Activated naive CD4-positive, alpha-beta T cell treated with anti-CD3 and anti-CD28 coated beads for 36 hours (primary cell): ENCODE data around the gene AMZ2. TPM values are rescaled to one million over a fixed set of nuclear protein-coding genes. Genes with fewer than 3 reads are reported as not detected.
A peak's percentile ranks its signal among the peaks of the same experiment; 100 is the strongest.

Source experiments
- CTCF ChIA-PET: fragments of 350-600 bp; sonication (Branson Sonifier 250); formaldehyde crosslinking; loops from one replicate; lab custom pipeline; 2021; ENCODE audit warnings: antibody characterized with exemption; lab: Charles Lee
- DNase-seq: peaks from one replicate; pipeline ENCODE4 v3.0.0-alpha.2; 2020
- H3K27ac Mint-ChIP-seq: one replicate; pipeline ENCODE4 v1.8.0; 2021; ENCODE audit warnings: mild to moderate bottlenecking, mixed read lengths
- H3K27me3 Mint-ChIP-seq: one replicate; pipeline ENCODE4 v1.8.0; 2021; ENCODE audit warnings: low read depth, mixed read lengths
- H3K36me3 Mint-ChIP-seq: one replicate; pipeline ENCODE4 v1.8.0; 2021; ENCODE audit warnings: low read depth, mixed read lengths
- H3K4me1 Mint-ChIP-seq: one replicate; pipeline ENCODE4 v1.8.0; 2021; ENCODE audit warnings: low read depth, mixed read lengths
- H3K4me3 Mint-ChIP-seq: one replicate; pipeline ENCODE4 v1.8.0; 2021; ENCODE audit warnings: mild to moderate bottlenecking, moderate library complexity, mixed read lengths
- H3K9me3 Mint-ChIP-seq: one replicate; pipeline ENCODE4 v1.8.0; 2021; ENCODE audit warnings: mixed read lengths
- intact Hi-C: fragments of 100-400 bp; cut with micrococcal nuclease; formaldehyde crosslinking; loops from one replicate; pipeline ENCODE4 v1.15.1; 2023
- total RNA-seq, 2 experiments: library from RNA; stranded (reverse); gene quantifications; one replicate each; pipeline ENCODE4 v1.2.3, GENCODE V29; 2021

AMZ2 gene
- total RNA-seq, 2 experiments from 2014 or later = 190 to 195 TPM

- intact Hi-C loops = no loop called here
- peak; percentile 50 for DNase-seq
- H3K27me3 Mint-ChIP-seq = no peaks in the 10 kb centered on the region
- H3K4me3 Mint-ChIP-seq = no peak overlapping the region
- peaks cover 36% of the 10 kb centered on the region for H3K4me1 Mint-ChIP-seq
- no peaks in the 10 kb centered on the region for H3K9me3 Mint-ChIP-seq
- peaks cover 1% of the 10 kb centered on the region for H3K36me3 Mint-ChIP-seq
- peak overlapping the region; percentile 34 for H3K27ac Mint-ChIP-seq
- CTCF ChIA-PET = interaction anchor here (0.5 to 2.5 kb wide), 5 partner anchors 108 to 552 kb away, joined by 3 to 10 read pairs (median 4); no protein-coding TSS in a partner anchor
Measured at GRCh38 chr17:68288804-68289203, 41.0 kb downstream of the AMZ2 start.

DNA sequence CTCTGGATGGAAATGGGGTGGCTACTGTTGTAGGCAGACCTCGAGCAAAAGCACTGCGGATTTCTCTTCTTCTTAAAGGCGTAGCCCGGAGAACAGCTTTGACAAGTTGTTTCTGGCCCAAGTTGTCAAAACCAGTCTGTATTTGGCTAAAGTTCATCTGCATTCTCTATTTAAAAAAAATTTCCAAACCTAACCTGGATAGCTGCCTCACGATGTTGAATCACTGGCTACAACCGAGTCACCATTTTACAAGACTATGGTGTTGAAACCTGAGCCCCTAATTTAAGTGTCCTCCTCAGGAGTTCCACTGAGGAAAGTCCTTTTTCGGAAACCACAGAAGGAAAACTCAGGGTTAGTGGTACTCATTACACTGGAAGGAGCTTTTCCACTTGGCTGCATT, 41.6 kb downstream of the AMZ2 start:
- DNase-seq = no peak
- Mint-ChIP-seq H3K27ac (peak overlapping the region; percentile 94), H3K4me1 (peaks cover 36% of the 10 kb centered on the region), H3K4me3 (peak overlapping the region; percentile 89), H3K9me3 (no peaks in the 10 kb centered on the region), H3K27me3 (no peaks in the 10 kb centered on the region), H3K36me3 (peaks cover 1% of the 10 kb centered on the region)
- intact Hi-C loops = no loop called here
- CTCF ChIA-PET = interaction anchor here (1.0 to 2.5 kb wide), 4 partner anchors 25 to 147 kb away, joined by 3 to 10 read pairs (median 7); no protein-coding TSS in a partner anchor

DNA sequence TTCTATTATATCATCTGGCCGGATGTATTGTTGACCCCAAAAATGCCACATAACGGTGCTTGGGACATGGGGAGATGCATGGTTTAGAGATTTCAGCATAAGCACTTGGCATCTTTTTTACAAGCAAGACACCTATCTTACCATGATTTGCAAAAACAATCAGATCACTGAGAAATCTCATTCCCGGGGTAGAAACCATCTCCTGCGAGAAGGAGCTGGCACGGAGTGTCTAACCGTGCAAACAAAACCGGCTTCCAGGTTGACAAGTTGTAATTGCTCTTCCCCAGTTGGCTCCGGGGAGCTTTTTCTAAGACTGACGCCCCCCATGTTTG, 42.1 kb downstream of the AMZ2 start:
- peak; percentile 25 for DNase-seq
- H3K36me3 Mint-ChIP-seq = peaks cover 1% of the 10 kb centered on the region
- H3K27me3 Mint-ChIP-seq = no peaks in the 10 kb centered on the region
- no peaks in the 10 kb centered on the region for H3K9me3 Mint-ChIP-seq
- H3K4me1 Mint-ChIP-seq = peaks cover 41% of the 10 kb centered on the region
- intact Hi-C loops = loop anchor here (2.0 to 10.0 kb wide), 4 partner anchors 31 to 1135 kb away; partner anchors contain the start of gene ABCA5
- peak overlapping the region; percentile 89 for H3K4me3 Mint-ChIP-seq
- H3K27ac Mint-ChIP-seq = peak overlapping the region; percentile 94
- CTCF ChIA-PET = interaction anchor here (1.0 to 2.5 kb wide), 4 partner anchors 25 to 147 kb away, joined by 3 to 10 read pairs (median 7); no protein-coding TSS in a partner anchor

GRCh38 chr17:68290268-68290954, 42.6 kb downstream of the AMZ2 start:
- peak; percentile 75 for DNase-seq
- Mint-ChIP-seq H3K4me3 (peak overlapping the region; percentile 89), H3K36me3 (peaks cover 1% of the 10 kb centered on the region), H3K9me3 (no peaks in the 10 kb centered on the region), H3K27ac (peak overlapping the region; percentile 94), H3K4me1 (peaks cover 46% of the 10 kb centered on the region), H3K27me3 (no peaks in the 10 kb centered on the region)
- CTCF ChIA-PET = interaction anchor here (0.6 to 2.5 kb wide), 6 partner anchors 26 to 146 kb away, joined by 3 to 10 read pairs (median 6); no protein-coding TSS in a partner anchor
- intact Hi-C loops = loop anchor here (2.0 to 10.0 kb wide), 4 partner anchors 32 to 1134 kb away; partner anchors contain the start of gene ABCA5

DNA sequence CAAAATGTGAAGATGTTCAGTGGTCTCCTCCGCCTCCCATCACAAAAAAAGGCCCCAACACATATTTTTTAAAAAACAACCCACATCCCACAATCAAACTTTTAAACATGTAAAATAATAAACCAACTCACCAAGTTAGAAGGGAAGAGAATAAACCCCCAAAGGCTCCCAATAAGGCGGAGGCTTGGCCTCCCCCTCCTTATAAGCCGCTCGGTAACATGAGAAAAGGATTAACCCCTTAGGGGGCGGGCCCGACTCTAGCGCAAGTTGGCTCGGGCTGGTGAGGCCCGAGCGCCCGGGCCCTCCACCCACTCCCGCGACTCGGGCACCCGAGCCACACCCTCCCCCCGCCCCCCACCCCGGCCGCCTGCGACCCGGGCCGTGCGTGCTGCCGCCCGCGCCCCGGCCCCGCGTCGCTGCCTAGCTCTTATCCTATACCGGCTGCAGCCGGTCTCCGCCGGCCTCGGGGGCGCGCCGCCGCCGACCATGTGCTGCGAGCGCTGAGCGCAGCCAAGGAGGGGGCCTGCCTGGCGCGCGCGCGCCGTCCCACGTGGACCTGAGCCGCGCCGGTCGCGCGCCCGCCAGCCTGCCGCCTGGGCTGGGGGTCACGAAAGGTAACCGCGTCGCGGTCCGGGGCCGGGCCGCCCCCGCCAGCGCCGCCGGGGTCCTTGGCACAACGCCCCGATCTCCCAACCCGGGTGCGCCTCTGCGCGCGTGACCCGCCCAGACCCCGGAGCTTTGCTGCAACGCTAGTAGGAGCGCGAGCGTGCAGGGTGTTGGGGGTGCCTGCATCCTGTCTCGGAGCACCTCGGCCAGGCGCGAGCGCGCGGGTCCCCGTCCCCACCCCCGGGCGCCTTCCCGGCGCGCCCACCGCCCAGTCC, 43.4 kb downstream of the AMZ2 start, which contains the start of the genes ARSG and SLC16A6:
TSS of gene ARSG (plus strand) at position 541 of the 881 bp plus-strand sequence. CDS start 15,999 bp downstream, outside the sequence.
TSS of gene SLC16A6 (minus strand) at position 173 of the 881 bp plus-strand sequence. CDS start 12,807 bp downstream, outside the sequence.
- intact Hi-C loops = loop anchor here (1.0 to 10.0 kb wide), 7 partner anchors 32 to 1134 kb away; partner anchors contain the start of genes ABCA5 and WIPI1
- Mint-ChIP-seq H3K4me1 (peaks cover 48% of the 10 kb centered on the region), H3K27ac (peak within 1 kb of the TSS; percentile 94), H3K36me3 (peaks cover 1% of the 10 kb centered on the region), H3K4me3 (peak within 1 kb of the TSS; percentile 89), H3K27me3 (no peaks in the 10 kb centered on the region), H3K9me3 (no peaks in the 10 kb centered on the region)
- CTCF ChIA-PET = interaction anchor here (0.6 to 2.2 kb wide), 4 partner anchors 91 to 146 kb away, joined by 3 to 8 read pairs (median 6); no protein-coding TSS in a partner anchor
- peak; percentile 76 for DNase-seq

- CTCF ChIA-PET = interaction anchor here (0.6 to 1.6 kb wide), 6 partner anchors 10 to 143 kb away, joined by 3 to 10 read pairs (median 4); no protein-coding TSS in a partner anchor
- Mint-ChIP-seq H3K4me3 (peak overlapping the region; percentile 81), H3K27me3 (no peaks in the 10 kb centered on the region), H3K36me3 (peaks cover 1% of the 10 kb centered on the region), H3K9me3 (no peaks in the 10 kb centered on the region), H3K27ac (peak overlapping the region; percentile 84), H3K4me1 (peaks cover 57% of the 10 kb centered on the region)
- intact Hi-C loops = loop anchor here (1.0 to 10.0 kb wide), 14 partner anchors 29 to 1133 kb away; partner anchors contain the start of genes ABCA5, AMZ2 and WIPI1
- peak; percentile 85 for DNase-seq
Measured at GRCh38 chr17:68291836-68292688, 44.2 kb downstream of the AMZ2 start.

GRCh38 chr17:68292689-68293040, 44.8 kb downstream of the AMZ2 start:
- no peaks in the 10 kb centered on the region for H3K9me3 Mint-ChIP-seq
- H3K27ac Mint-ChIP-seq = peak overlapping the region; percentile 84
- H3K4me1 Mint-ChIP-seq = peaks cover 60% of the 10 kb centered on the region
- no peak for DNase-seq
- peak overlapping the region; percentile 81 for H3K4me3 Mint-ChIP-seq
- H3K27me3 Mint-ChIP-seq = no peaks in the 10 kb centered on the region
- intact Hi-C loops = loop anchor here (1.0 to 10.0 kb wide), 8 partner anchors 29 to 1132 kb away; partner anchors contain the start of gene AMZ2
- peaks cover 1% of the 10 kb centered on the region for H3K36me3 Mint-ChIP-seq
- CTCF ChIA-PET = interaction anchor here (0.8 to 1.5 kb wide), 4 partner anchors 9 to 143 kb away, joined by 3 to 10 read pairs (median 4); no protein-coding TSS in a partner anchor

GRCh38 chr17:68293490-68294195, 45.8 kb downstream of the AMZ2 start:
- CTCF ChIA-PET = no interaction called here
- no peaks in the 10 kb centered on the region for H3K27me3 Mint-ChIP-seq
- peaks cover 57% of the 10 kb centered on the region for H3K4me1 Mint-ChIP-seq
- intact Hi-C loops = loop anchor here (10.0 kb wide), 1 partner anchor 1131 kb away; no protein-coding TSS in a partner anchor
- DNase-seq = no peak
- H3K27ac Mint-ChIP-seq = no peak overlapping the region
- no peaks in the 10 kb centered on the region for H3K9me3 Mint-ChIP-seq
- H3K36me3 Mint-ChIP-seq = peaks cover 1% of the 10 kb centered on the region
- H3K4me3 Mint-ChIP-seq = no peak overlapping the region

GRCh38 chr17:68294196-68294555, 46.3 kb downstream of the AMZ2 start:
- H3K27me3 Mint-ChIP-seq = no peaks in the 10 kb centered on the region
- H3K36me3 Mint-ChIP-seq = peaks cover 1% of the 10 kb centered on the region
- DNase-seq = no peak
- no peaks in the 10 kb centered on the region for H3K9me3 Mint-ChIP-seq
- no peak overlapping the region for H3K4me3 Mint-ChIP-seq
- intact Hi-C loops = loop anchor here (10.0 kb wide), 1 partner anchor 1131 kb away; no protein-coding TSS in a partner anchor
- no peak overlapping the region for H3K27ac Mint-ChIP-seq
- H3K4me1 Mint-ChIP-seq = peaks cover 54% of the 10 kb centered on the region
- CTCF ChIA-PET = no interaction called here

DNA sequence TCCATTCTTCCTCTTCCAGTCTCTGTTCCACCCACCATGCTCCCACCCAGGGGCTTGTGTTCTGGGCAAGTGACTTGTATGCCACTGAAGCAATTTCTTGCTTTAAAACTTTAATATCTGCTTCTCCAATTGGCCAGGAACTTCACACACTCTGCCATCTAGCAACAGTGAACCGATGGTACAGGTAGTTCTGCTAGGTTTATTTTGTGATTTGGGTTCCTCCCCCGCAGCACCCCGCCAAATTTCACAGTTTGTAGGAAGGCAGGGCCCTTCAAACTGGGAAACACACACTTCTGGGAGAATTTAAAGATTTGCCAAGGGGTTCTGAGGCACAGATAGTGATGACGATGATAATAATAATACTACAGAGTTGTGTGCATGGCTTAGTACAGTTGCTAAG, 46.8 kb downstream of the AMZ2 start:
- H3K4me1 Mint-ChIP-seq = peaks cover 49% of the 10 kb centered on the region
- CTCF ChIA-PET = no interaction called here
- DNase-seq = no peak
- H3K27ac Mint-ChIP-seq = no peak overlapping the region
- H3K36me3 Mint-ChIP-seq = peaks cover 1% of the 10 kb centered on the region
- intact Hi-C loops = loop anchor here (10.0 kb wide), 1 partner anchor 1130 kb away; no protein-coding TSS in a partner anchor
- H3K9me3 Mint-ChIP-seq = no peaks in the 10 kb centered on the region
- no peak overlapping the region for H3K4me3 Mint-ChIP-seq
- H3K27me3 Mint-ChIP-seq = no peaks in the 10 kb centered on the region
